SK-N-SH treated with all-trans-retinoic acid at 6 μM for 48 hours (cell line): ENCODE measurements around the gene BRD1.

Experiments
- ATAC-seq: fragments of 200-7000 bp; cut with Tn5 transposase; 3 replicates; pipeline ENCODE4 v1.9.1; 2020; ENCODE audit warnings: mild to moderate bottlenecking, moderate library complexity
- BACH2 ChIP-seq: fragments of 250-450 bp; sonication (Bioruptor Pico); IDR thresholded peaks from 2 replicates; pipeline ENCODE4 v1.9.0; 2021; ENCODE audit warnings: mild to moderate bottlenecking, borderline replicate concordance
- CREB5 ChIP-seq: fragments of 250-450 bp; sonication (Bioruptor Pico); IDR thresholded peaks from 2 replicates; pipeline ENCODE4 v1.5.1; 2020; ENCODE audit warnings: low read depth, mild to moderate bottlenecking, moderate library complexity
- CSRNP3 ChIP-seq: fragments of 250-450 bp; sonication (Bioruptor Pico); IDR thresholded peaks from 2 replicates; pipeline ENCODE4 v1.5.1; 2021; ENCODE audit warnings: mild to moderate bottlenecking, moderate library complexity
- ESRRG ChIP-seq: fragments of 250-450 bp; sonication (Bioruptor Pico); IDR thresholded peaks from 2 replicates; pipeline ENCODE4 v1.6.1; 2021; ENCODE audit warnings: mild to moderate bottlenecking
- GLIS3 ChIP-seq: fragments of 250-450 bp; sonication (Bioruptor Pico); IDR thresholded peaks from 2 replicates; pipeline ENCODE4 v1.5.0; 2020; ENCODE audit warnings: mild to moderate bottlenecking, moderate library complexity
- ISL1 ChIP-seq: fragments of 250-450 bp; sonication (Bioruptor Pico); IDR thresholded peaks from 2 replicates; pipeline ENCODE4 v2.1.2; 2022; ENCODE audit warnings: mild to moderate bottlenecking, moderate library complexity
- OSR1 ChIP-seq: fragments of 250-450 bp; sonication (Bioruptor Pico); IDR thresholded peaks from 2 replicates; pipeline ENCODE4 v1.8.0; 2022; ENCODE audit warnings: moderate library complexity, mild to moderate bottlenecking, inconsistent platforms
- PATZ1 ChIP-seq: fragments of 250-450 bp; sonication (Bioruptor Pico); IDR thresholded peaks from 2 replicates; pipeline ENCODE4 v1.8.0; 2020; ENCODE audit warnings: mild to moderate bottlenecking, moderate library complexity, borderline replicate concordance
- POU6F1 ChIP-seq: fragments of 250-450 bp; sonication (Bioruptor Pico); IDR thresholded peaks from 2 replicates; pipeline ENCODE4 v1.8.0; 2021; ENCODE audit warnings: low read depth, mild to moderate bottlenecking, moderate library complexity, borderline replicate concordance
- PPARA ChIP-seq: fragments of 250-450 bp; sonication (Bioruptor Pico); IDR thresholded peaks from 2 replicates; pipeline ENCODE4 v1.5.0; 2020; ENCODE audit warnings: mild to moderate bottlenecking, borderline replicate concordance
- RARB ChIP-seq: fragments of 250-450 bp; sonication (Bioruptor Pico); IDR thresholded peaks from 2 replicates; pipeline ENCODE4 v1.8.0; 2021; ENCODE audit warnings: mild to moderate bottlenecking, moderate library complexity
- SNAI2 ChIP-seq: fragments of 250-450 bp; sonication (Bioruptor Pico); IDR thresholded peaks from 2 replicates; pipeline ENCODE4 v1.5.0; 2020; ENCODE audit warnings: mild to moderate bottlenecking, moderate library complexity
- TCF4 ChIP-seq: fragments of 250-450 bp; sonication (Bioruptor Pico); IDR thresholded peaks from 2 replicates; pipeline ENCODE4 v1.8.0; 2021; ENCODE audit warnings: mild to moderate bottlenecking, moderate library complexity, borderline replicate concordance
- TOX ChIP-seq: fragments of 250-450 bp; sonication (Bioruptor Pico); IDR thresholded peaks from 2 replicates; pipeline ENCODE4 v1.8.0; 2021; ENCODE audit warnings: mild to moderate bottlenecking, moderate library complexity, borderline replicate concordance
- TSHZ2 ChIP-seq: fragments of 250-450 bp; sonication (Bioruptor Pico); IDR thresholded peaks from 2 replicates; pipeline ENCODE4 v1.5.0; 2020; ENCODE audit warnings: mild to moderate bottlenecking, moderate library complexity
- ZC3H10 ChIP-seq: fragments of 250-450 bp; sonication (Bioruptor Pico); IDR thresholded peaks from 2 replicates; pipeline ENCODE4 v1.5.1; 2021; ENCODE audit warnings: mild to moderate bottlenecking, moderate library complexity
- ZFP3 ChIP-seq: fragments of 250-450 bp; sonication (Bioruptor Pico); IDR thresholded peaks from 2 replicates; pipeline ENCODE4 v1.5.0; 2020; ENCODE audit warnings: mild to moderate bottlenecking, moderate library complexity
- ZFP30 ChIP-seq: fragments of 450-650 bp; formaldehyde crosslinking; IDR thresholded peaks from 2 replicates; pipeline ENCODE4 v1.5.0; 2022; ENCODE audit warnings: mild to moderate bottlenecking, moderate library complexity
- ZNF565 ChIP-seq: fragments of 450-650 bp; formaldehyde crosslinking; conservative IDR thresholded peaks from 2 replicates; pipeline ENCODE4 v1.5.0; 2020; ENCODE audit warnings: low read depth, mild to moderate bottlenecking, moderate library complexity
- ZNF70 ChIP-seq: fragments of 450-650 bp; formaldehyde crosslinking; IDR thresholded peaks from 2 replicates; pipeline ENCODE4 v1.5.0; 2020; ENCODE audit warnings: mild to moderate bottlenecking, moderate library complexity
- ZNF8 ChIP-seq: fragments of 450-650 bp; formaldehyde crosslinking; IDR thresholded peaks from 2 replicates; pipeline ENCODE4 v1.5.0; 2020; ENCODE audit warnings: mild to moderate bottlenecking, moderate library complexity

Gene BRD1

GRCh38 chr22:49807780-49808708 is 19.6 kb downstream of the BRD1 start:
- ATAC-seq, result no peak
- TF ChIP-seq ZNF70 (CRISPR knock-in tag) (no peak), TCF4 (CRISPR knock-in tag) (no peak), SNAI2 (CRISPR knock-in tag) (no peak), ZNF565 (CRISPR knock-in tag) (no peak), TOX (no peak), RARB (CRISPR knock-in tag) (no peak), CSRNP3 (CRISPR knock-in tag) (no peak), OSR1 (no peak), ESRRG (no peak), ZNF8 (CRISPR knock-in tag) (no peak), ZFP30 (CRISPR knock-in tag) (no peak), ISL1 (CRISPR knock-in tag) (no peak), ZFP3 (CRISPR knock-in tag) (no peak), TSHZ2 (CRISPR knock-in tag) (no peak), PPARA (CRISPR knock-in tag) (no peak), PATZ1 (CRISPR knock-in tag) (no peak), GLIS3 (CRISPR knock-in tag) (no peak), ZC3H10 (CRISPR knock-in tag) (no peak), CREB5 (CRISPR knock-in tag) (no peak)

GRCh38 chr22:49807129-49807528 is 20.5 kb downstream of the BRD1 start:
- no peak for TF ChIP-seq BACH2 (CRISPR knock-in tag)
- no peak for TF ChIP-seq TSHZ2 (CRISPR knock-in tag)
- no peak for TF ChIP-seq CREB5 (CRISPR knock-in tag)
- no peak for TF ChIP-seq PATZ1 (CRISPR knock-in tag)
- TF ChIP-seq ZC3H10 (CRISPR knock-in tag), result no peak
- TF ChIP-seq ISL1 (CRISPR knock-in tag), result no peak
- TF ChIP-seq GLIS3 (CRISPR knock-in tag), result no peak
- no peak for TF ChIP-seq POU6F1
- no peak for TF ChIP-seq ZFP30 (CRISPR knock-in tag)
- ATAC-seq, result no peak
